ENCODE results near the gene CAGE1. TPM values are rescaled to one million over a fixed set of nuclear protein-coding genes. Genes with fewer than 3 reads are reported as not detected.

CAGE1 gene
- total and polyA plus RNA-seq, 2 donors (not counting 3 experiments of a cell fraction or from before 2014, with no cell fraction given): not detected

- no peaks in the 10 kb centered on the region for H3K9me1 ChIP-seq (replicated peaks; ENCODE audit: control insufficient read depth, extremely low read depth, insufficient read depth, low read length)
- no peak overlapping the region for H3K27ac ChIP-seq (ENCODE audit: insufficient read depth, low read depth, low read length)
- H3K9ac ChIP-seq (replicated peaks; ENCODE audit: extremely low read depth, insufficient read depth, low read length): no peak overlapping the region
- intact Hi-C loops (cut with micrococcal nuclease) (no loop called here), dilution Hi-C loops (cut with MboI; ENCODE audit: extremely low pct_ligation_motif_present, low sequenced_read_pairs) (no loop called here)
- no peak overlapping the region for H3K4me3 ChIP-seq (replicated peaks in 1 of 3; ENCODE audit: insufficient read depth in 1 of 3, low read depth in 1 of 3, low read length in 3 of 3)
- no TSS peak for BruUV-seq (replicated peaks)
- H2AFZ ChIP-seq (ENCODE audit: low read depth, low read length): no peak overlapping the region
- no peak overlapping the region for H3K4me2 ChIP-seq (ENCODE audit: insufficient read depth, low read length)
- FAIRE-seq: no peak
- H3K27me3 ChIP-seq (ENCODE audit: control insufficient read depth in 2 of 2, insufficient read depth in 2 of 2, low read length in 2 of 2): peaks cover 0 to 2% of the 10 kb centered on the region in 2 experiments
- H3K36me3 ChIP-seq (ENCODE audit: control insufficient read depth in 2 of 2, extremely low read depth in 1 of 2, insufficient read depth in 2 of 2, low read length in 2 of 2): no peaks in the 10 kb centered on the region
- peaks cover 4% of the 10 kb centered on the region for H3K4me1 ChIP-seq (ENCODE audit: control insufficient read depth, extremely low read depth, insufficient read depth, low read length)
- peaks cover 11% of the 10 kb centered on the region for H3K79me2 ChIP-seq (ENCODE audit: control insufficient read depth, insufficient read depth, low read length)
- TF ChIP-seq JUN (IDR thresholded peaks at IDR 0.05; ENCODE audit: borderline replicate concordance, insufficient read depth, insufficient read length, low read depth) (no peak), GATA2 (IDR thresholded peaks at IDR 0.05; ENCODE audit: insufficient read depth, insufficient read length, low read depth, low read length) (no peak), MAX (IDR thresholded peaks at IDR 0.05; ENCODE audit: insufficient read depth, insufficient read length) (no peak), POLR2AphosphoS5 (IDR thresholded peaks at IDR 0.05; ENCODE audit: insufficient read depth, low read depth, low read length) (no peak), POLR2A (IDR thresholded peaks at IDR 0.05; ENCODE audit: low read depth, low read length) (no peak), CTCF (IDR thresholded peaks at IDR 0.05; ENCODE audit: extremely low read depth in 1 of 2, insufficient read depth in 1 of 2, low read depth in 1 of 2, low read length in 2 of 2) (no peak), MYC (IDR thresholded peaks at IDR 0.05; ENCODE audit: low read depth, low read length) (no peak), FOS (IDR thresholded peaks at IDR 0.05; ENCODE audit: borderline replicate concordance, insufficient read depth, low read length) (no peak), EZH2 (IDR thresholded peaks at IDR 0.05; ENCODE audit: borderline replicate concordance, low read depth, low read length, severe bottlenecking) (no peak)
- ChIA-PET POLR2A (no interaction called here), CTCF (interaction anchor here (0.9 to 1.4 kb wide), 4 partner anchors 8 to 73 kb away, joined by 3 to 4 read pairs (median 4); partner anchors contain the start of genes CAGE1 and RIOK1)
- no peak for DNase-seq (ENCODE audit: low read depth, low spot score)
- H4K20me1 ChIP-seq (replicated peaks; ENCODE audit: control insufficient read depth, extremely low read depth, insufficient read depth, low read length): no peaks in the 10 kb centered on the region
- H3K9me3 ChIP-seq (replicated peaks; ENCODE audit: control insufficient read depth, insufficient read depth, low read length): no peaks in the 10 kb centered on the region
Measured at GRCh38 chr6:7316658-7317533, 72.6 kb downstream of the CAGE1 start.

Measured in endothelial cell of umbilical vein (primary cell).